ENCODE results near the gene LCMT2.

DNA sequence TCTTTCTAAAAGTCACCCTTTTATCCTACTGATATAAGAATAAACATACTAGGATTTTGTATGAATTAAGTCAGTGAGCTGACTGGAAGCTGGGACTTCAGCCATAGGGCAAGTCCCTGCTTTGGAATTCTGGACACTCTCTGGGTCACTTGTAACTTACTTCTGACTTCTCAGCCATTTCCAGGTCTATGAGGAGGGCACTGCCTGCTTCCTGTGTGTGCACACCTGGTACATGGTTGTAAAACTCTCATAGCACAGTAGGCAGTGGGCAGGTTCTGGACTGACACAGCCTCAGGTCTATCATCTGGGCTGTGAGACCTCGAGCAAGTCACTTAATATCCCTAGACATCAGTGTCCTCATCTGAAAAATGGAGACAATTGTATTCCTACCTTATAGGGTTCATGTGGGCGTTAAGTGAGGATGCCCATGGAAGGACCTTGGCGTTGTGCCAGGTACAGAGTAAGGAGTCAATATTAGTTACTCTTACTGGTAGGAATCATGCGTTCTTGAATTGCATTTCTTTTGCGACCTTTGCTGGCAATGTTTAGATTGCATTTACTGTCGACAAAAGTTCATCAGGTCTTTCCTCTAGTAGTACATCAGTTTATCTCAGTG lies 36.2 kb downstream of the LCMT2 start:
- TF ChIP-seq EZH2 (IDR thresholded peaks at IDR 0.05; ENCODE audit: insufficient read depth, low read length) (no peak), CTCF (IDR thresholded peaks at IDR 0.05; ENCODE audit: insufficient read depth, low read depth, low read length) (no peak)

All from astrocyte (in vitro differentiated cells and primary cell).